ENCODE measurements around the gene CACNB2.

GRCh38 chr10:18418541-18419215 lies 278.5 kb downstream of the CACNB2 start:
- TF ChIP-seq CTCF (IDR thresholded peaks at IDR 0.05), result no peak
- no peak for TF ChIP-seq EZH2 (IDR thresholded peaks at IDR 0.05)

Measured in neural progenitor cell (in vitro differentiated cells).